ENCODE measurements around the gene CFAP97D2.
"Not testable (repeated sequence)": the region's sequence is repeated elsewhere in the genome, so short reads cannot be mapped to it uniquely, and the experiment has no call there.

The CFAP97D2 gene

DNA sequence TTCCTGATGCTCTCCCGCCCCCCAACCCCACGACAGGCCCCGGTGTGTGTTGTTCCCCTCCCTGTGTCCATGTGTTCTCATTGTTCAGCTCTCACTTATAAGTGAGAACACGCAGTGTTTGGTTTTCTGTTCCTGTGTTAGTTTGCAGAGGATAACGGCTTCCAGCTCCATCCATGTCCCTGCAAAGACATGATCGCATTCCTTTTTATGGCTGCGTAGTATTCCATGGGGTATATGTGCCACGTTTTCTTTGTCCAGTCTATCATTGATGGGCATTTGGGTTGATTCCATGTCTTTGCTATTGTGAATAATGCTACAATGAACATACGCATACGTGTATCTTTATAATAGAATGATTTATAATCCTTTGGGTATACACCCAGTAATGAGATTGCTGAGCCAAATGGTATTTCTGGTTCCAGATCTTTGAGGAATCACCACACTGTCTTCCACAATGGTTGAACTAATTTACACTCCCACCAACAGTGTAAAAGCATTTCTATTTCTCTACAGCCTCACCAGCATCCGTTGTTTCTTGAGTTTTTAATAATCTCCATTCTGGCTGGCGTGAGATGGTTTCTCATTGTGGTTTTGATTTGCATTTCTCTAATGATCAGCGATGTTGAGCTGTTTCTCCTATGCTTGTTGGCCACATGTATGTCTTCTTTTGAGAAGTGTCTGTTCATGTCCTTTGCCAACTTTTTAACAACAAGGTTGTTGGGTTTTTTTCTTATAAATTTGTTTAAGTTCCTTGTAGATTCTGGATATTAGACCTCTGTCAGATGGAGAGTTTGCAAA lies 20.0 kb upstream of the CFAP97D2 start:
- not testable (repeated sequence) for DNase-seq

GRCh38 chr13:114161028-114161556 lies 18.0 kb upstream of the CFAP97D2 start:
- DNase-seq = no peak

DNA sequence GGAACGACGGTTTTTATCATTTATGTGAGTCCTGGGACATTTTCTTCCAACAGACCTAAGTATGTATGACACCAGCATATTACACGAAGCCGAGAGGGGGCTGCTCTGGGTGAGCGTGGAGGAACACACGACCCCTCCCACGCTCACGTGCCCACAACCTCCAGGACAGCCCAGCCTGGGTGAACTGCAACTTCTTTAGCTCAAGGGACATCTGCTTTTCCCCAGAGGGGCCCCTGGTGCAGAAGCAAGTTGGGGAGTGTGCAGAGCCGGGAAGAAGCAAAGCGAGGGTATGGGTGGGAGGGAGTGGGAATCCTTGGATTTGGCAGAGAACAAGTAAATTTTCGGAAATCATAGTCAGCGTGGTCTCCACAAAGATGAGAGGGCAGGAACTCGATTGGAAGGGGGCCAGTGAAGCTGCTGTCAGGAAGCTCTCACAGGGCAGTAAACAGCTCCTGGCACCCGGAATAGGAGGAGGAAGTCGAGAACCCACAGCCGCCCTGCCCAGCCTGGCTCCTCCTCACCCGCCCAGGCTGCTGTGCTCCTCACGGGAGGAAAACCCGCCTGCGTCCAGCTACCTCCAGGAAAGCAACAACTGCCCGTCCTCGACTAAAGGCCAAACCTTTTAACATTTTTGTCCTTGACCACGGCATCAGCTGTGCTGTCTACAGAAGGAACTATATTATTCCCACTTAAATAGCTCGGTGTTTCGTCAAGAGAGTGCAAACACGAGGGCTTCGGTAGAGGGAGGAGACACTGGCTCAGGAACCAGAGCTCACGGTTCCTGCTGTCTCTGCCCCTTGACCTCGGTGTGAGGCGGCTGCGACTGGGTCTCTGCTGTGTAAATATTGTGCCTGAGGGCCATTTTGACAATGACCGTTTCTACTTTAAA lies 17.2 kb upstream of the CFAP97D2 start:
- peak; percentile 30 for DNase-seq

DNA sequence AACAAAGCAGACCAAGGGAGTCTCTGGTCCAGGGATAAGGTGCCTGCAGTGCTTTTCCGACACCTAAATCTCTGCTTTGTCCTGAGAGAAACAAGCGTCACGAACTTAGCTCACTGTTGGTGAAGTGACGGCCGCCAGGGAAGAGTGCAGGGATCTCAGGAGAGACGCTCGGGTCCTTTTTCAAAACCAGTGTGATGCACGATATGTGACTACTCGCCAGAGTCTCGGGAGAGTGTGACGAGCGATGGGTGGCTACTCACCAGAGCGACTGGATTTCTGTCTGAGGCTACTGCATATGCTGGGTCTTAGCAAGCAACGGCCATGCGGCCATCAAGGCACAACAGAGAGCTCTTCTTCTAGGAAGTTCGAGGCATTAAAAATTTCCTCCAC lies 16.5 kb upstream of the CFAP97D2 start:
- DNase-seq = no peak

GRCh38 chr13:114164053-114164452 lies 15.0 kb upstream of the CFAP97D2 start:
- DNase-seq = no peak

GRCh38 chr13:114164681-114165429 lies 14.2 kb upstream of the CFAP97D2 start:
- DNase-seq = no peak

DNA sequence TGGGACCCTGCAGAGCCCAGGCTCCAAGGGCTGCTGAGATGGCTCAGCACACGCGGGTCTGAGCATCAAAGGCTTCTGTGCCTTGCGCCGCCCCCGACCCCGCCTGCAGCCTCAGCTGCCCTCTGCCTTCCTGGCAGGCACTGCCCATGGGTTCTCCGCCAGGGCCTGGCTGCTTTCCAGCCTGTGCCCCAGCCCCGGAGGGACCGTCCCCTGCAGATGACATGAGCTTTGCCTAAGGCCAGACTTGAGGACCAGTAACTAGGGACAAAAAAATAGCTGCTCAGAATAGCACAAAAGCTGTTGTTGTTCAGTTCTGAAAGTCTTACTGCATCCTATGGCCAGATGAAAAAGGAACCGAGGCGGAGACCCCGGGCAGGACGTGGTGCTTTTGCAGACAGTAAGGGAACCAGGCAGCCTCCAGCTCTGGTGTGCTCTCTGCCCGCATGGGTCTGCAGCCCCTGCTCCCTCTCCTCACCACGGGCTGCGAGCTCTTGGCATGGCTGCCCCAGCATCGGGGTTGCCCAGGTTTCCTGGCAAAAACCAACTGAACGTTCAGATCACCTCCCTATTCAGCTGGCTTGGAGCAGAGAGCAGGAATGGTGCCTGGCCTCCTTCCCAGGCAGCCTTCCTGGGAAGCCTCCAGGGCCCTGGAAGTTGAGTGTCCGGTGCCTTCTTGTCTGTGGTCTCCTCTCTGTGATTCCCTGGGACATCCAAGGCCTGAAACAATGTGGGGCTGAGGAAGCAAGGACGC lies 12.5 kb upstream of the CFAP97D2 start:
- DNase-seq = no peak

GRCh38 chr13:114167426-114167825 lies 11.6 kb upstream of the CFAP97D2 start:
- DNase-seq = peak; percentile 57

DNA sequence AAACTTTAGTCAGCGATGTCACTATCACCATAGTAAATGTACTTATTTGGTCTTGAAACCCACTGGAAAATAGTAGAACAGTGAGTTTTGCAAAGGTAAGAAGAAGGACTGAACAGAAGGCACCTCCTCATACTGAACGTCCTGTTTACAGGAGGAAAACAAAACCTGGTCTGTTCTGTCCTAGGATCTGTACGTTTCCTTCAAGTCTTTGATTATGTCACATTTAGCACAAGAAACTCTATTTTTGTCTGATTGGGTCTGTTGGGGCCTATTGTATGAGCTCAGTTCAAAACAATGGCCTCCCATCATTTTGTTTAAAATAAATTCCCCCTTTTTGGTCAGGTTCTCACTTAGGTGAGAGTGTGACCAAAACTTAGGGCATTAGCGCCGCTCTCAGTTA lies 11.2 kb upstream of the CFAP97D2 start:
- DNase-seq = no peak

GRCh38 chr13:114173272-114173671 lies 5.8 kb upstream of the CFAP97D2 start:
- DNase-seq = no peak

GRCh38 chr13:114173745-114174144 lies 5.3 kb upstream of the CFAP97D2 start:
- no peak for DNase-seq

GRCh38 chr13:114174529-114174961 lies 4.5 kb upstream of the CFAP97D2 start:
- no peak for DNase-seq

- DNase-seq = not testable (repeated sequence)
These were observed 2.6 kb upstream of the CFAP97D2 start for GRCh38 chr13:114176359-114176902.

DNA sequence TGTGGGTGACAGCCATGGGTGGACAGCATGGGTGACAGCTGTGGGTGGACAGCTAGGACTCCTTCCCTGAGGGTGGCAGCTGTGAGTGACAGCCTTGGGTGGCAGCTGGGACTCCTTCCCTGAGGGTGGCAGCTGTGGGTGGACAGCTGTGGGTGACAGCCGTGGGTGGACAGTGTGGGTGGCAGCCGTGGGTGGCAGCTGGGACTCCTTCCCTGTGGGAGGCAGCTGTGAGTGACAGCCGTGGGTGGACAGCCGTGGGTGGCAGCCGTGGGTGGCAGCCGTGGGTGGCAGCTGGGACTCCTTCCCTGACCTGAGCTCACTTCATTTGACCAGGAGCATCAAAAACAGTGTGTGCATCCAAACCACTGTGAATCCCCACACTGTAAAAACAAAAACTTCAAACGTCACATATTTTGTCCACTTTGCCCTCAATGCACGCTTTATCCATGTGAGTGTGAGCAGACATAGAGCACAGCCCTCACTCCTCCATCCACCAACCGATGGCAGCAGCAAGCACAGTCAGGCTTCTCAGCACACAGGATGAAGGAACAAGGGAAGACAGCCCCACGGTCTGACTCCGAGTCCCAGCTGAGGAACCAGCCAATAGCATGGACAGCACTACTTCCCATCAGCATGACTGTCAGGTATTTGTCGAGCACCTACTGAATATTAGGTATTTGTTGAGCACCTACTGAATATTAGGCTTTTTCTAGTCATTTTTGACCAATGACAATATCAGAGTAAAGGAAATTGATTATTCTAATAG lies 1.6 kb upstream of the CFAP97D2 start:
- DNase-seq = no peak

- DNase-seq = no peak
These were observed 6.3 kb downstream of the CFAP97D2 start for GRCh38 chr13:114185182-114185971.

DNA sequence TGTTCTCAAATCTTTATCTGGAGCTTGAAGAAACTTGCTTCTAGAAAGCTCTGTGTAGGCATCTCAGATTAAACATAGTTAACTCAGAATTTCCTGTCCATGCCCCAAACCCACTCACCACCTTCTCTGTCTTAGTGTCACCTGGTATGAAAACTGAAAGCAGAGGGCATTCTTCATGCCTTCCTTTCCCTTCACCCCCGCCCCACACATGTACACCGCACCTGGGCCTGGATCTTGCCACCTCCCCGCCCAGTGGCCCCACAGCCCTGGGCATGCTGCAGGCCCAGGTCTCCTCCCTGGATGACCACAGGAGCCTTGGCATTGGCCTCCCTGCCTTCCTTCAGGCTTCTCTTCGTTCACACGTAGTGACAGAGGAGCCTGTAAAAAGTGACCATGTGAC lies 15.8 kb downstream of the CFAP97D2 start:
- DNase-seq = no peak

DNA sequence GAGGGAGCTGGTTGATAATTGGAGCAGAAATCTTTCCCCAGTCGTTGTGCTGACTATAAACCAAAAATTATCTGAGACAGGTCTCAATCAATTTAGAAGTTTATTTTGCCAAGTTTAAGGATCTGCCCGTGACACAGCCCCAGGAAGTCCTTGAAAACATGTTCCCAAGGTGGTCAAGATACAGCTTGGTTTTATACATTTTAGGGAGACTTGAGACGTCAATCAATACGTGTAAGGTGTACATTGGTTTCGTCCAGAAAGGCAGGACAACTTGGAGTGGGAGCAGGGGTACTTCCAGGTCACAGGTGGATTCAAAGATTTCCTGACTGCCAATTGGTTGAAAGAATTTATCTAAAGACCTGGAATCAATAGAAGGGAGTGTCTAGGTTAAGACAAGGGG lies 17.6 kb downstream of the CFAP97D2 start:
- DNase-seq = no peak

- DNase-seq = no peak
These were observed 19.5 kb downstream of the CFAP97D2 start for GRCh38 chr13:114198556-114198955.

DNA sequence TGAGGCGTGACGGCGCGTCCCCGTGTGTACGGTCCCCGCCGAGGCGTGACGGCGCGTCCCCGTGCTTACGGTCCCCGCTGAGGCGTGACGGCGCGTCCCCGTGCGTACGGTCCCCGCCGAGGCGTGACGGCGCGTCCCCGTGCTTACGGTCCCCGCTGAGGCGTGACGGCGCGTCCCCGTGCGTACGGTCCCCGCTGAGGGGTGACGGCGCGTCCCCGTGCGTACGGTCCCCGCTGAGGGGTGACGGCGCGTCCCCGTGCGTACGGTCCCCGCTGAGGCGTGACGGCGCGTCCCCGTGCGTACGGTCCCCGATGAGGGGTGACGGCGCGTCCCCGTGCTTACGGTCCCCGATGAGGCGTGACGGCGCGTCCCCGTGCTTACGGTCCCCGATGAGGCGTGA lies 20.5 kb downstream of the CFAP97D2 start:
- DNase-seq = not testable (repeated sequence)

DNA sequence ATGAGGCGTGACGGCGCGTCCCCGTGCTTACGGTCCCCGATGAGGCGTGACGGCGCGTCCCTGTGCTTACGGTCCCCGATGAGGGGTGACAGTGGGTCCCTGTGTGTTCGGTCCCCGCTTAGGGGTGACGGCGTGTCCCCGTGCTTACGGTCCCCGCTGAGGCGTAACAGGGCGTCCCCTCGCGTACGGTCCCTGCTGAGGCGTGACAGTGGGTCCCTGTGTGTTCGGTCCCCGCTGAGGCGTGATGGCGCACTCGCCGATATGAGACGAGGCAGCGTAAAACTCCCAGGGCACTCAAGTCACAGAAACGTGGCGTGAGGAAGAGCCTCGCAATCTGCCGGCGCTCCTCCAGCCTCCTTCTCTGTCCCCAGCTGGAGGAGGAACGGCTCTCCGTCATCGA lies 20.9 kb downstream of the CFAP97D2 start:
- no peak for DNase-seq

All from fibroblast of skin of abdomen (primary cell).